GM23338 (cell line): ENCODE measurements around the gene CDON. TPM values are rescaled to one million over a fixed set of nuclear protein-coding genes. Genes with fewer than 3 reads are reported as not detected.

ENCODE experiments used
- ATAC-seq: fragments of 200-7000 bp; cut with Tn5 transposase; 3 replicates; pipeline ENCODE4 v1.9.1; 2020
- DNase-seq: peaks from one replicate; pipeline ENCODE4 v3.0.0-alpha.2; 2015; ENCODE audit warnings: low spot score
- H2AFZ ChIP-seq: fragments of 200-600 bp; sonication (generic); 2 replicates; pipeline ENCODE4 v1.8.0; 2016; ENCODE audit warnings: antibody characterized with exemption, mild to moderate bottlenecking, moderate library complexity
- H3F3A ChIP-seq: fragments of 200-600 bp; sonication (generic); replicated peaks from 2 replicates; pipeline ENCODE4 v1.8.0; 2017; ENCODE audit warnings: antibody characterized with exemption, mixed run types, low read depth
- H3K27ac ChIP-seq: fragments of 200-600 bp; sonication (generic); 2 replicates; pipeline ENCODE4 v1.6.1; 2016; ENCODE audit warnings: low read depth
- H3K27me3 ChIP-seq: fragments of 200-600 bp; sonication (generic); 2 replicates; pipeline ENCODE4 v1.8.0; 2016; ENCODE audit warnings: mild to moderate bottlenecking, mixed run types, moderate library complexity; ENCODE audit not compliant: insufficient read depth
- H3K36me3 ChIP-seq: fragments of 200-600 bp; sonication (generic); 2 replicates; pipeline ENCODE4 v1.8.0; 2016; ENCODE audit warnings: mild to moderate bottlenecking; ENCODE audit not compliant: insufficient read depth
- H3K4me1 ChIP-seq: fragments of 200-600 bp; sonication (generic); 2 replicates; pipeline ENCODE4 v1.8.0; 2016; ENCODE audit warnings: mild to moderate bottlenecking, moderate library complexity; ENCODE audit not compliant: insufficient read depth
- H3K4me2 ChIP-seq: fragments of 200-600 bp; sonication (generic); 2 replicates; pipeline ENCODE4 v1.7.1; 2017; ENCODE audit warnings: mixed run types
- H3K4me3 ChIP-seq: fragments of 200-600 bp; sonication (generic); 2 replicates; pipeline ENCODE4 v1.6.1; 2016; ENCODE audit warnings: mixed run types
- H3K79me2 ChIP-seq: fragments of 200-600 bp; sonication (generic); replicated peaks from 2 replicates; pipeline ENCODE4 v1.8.0; 2017; ENCODE audit warnings: mild to moderate bottlenecking; ENCODE audit not compliant: insufficient read depth
- H3K9me2 ChIP-seq: fragments of 200-600 bp; sonication (generic); 2 replicates; pipeline ENCODE4 v1.8.0; 2017; ENCODE audit not compliant: insufficient read depth
- H4K20me1 ChIP-seq: fragments of 200-600 bp; sonication (generic); replicated peaks from 2 replicates; pipeline ENCODE4 v1.8.0; 2017; ENCODE audit warnings: mild to moderate bottlenecking; ENCODE audit not compliant: insufficient read depth
- H3K27ac Mint-ChIP-seq: 2 replicates; pipeline ENCODE4 v1.8.0; 2020; ENCODE audit warnings: inconsistent platforms, mild to moderate bottlenecking, moderate library complexity, mixed read lengths
- H3K27me3 Mint-ChIP-seq: 3 replicates; pipeline ENCODE4 v1.8.0; 2022; ENCODE audit warnings: low read depth, mild to moderate bottlenecking, moderate library complexity, mixed read lengths, inconsistent platforms; ENCODE audit not compliant: insufficient read depth, poor library complexity
- H3K36me3 Mint-ChIP-seq: 3 replicates; pipeline ENCODE4 v1.8.0; 2021; ENCODE audit warnings: low read depth, mild to moderate bottlenecking, inconsistent platforms, moderate library complexity, mixed read lengths
- H3K4me1 Mint-ChIP-seq: 3 replicates; pipeline ENCODE4 v1.8.0; 2020; ENCODE audit warnings: mild to moderate bottlenecking, inconsistent platforms, mixed read lengths
- H3K4me3 Mint-ChIP-seq: 3 replicates; pipeline ENCODE4 v1.8.0; 2021; ENCODE audit warnings: moderate library complexity, mild to moderate bottlenecking, inconsistent platforms, mixed read lengths
- H3K9me3 Mint-ChIP-seq: 3 replicates; pipeline ENCODE4 v1.8.0; 2020; ENCODE audit warnings: moderate library complexity, mild to moderate bottlenecking, inconsistent platforms, mixed read lengths
- EZH2 ChIP-seq: fragments of 200-600 bp; sonication (generic); IDR thresholded peaks from one replicate; pipeline ENCODE4 v1.8.0; 2017; ENCODE audit warnings: antibody characterized with exemption, mild to moderate bottlenecking, low read depth; ENCODE audit not compliant: unreplicated experiment
- EZH2phosphoT487 ChIP-seq: fragments of 200-600 bp; sonication (generic); IDR thresholded peaks from one replicate; pipeline ENCODE4 v1.8.1; 2018; ENCODE audit warnings: antibody characterized with exemption; ENCODE audit not compliant: unreplicated experiment
- JUNB ChIP-seq: IDR thresholded peaks from one replicate; pipeline ENCODE4 v1.6.1; 2016; ENCODE audit warnings: antibody characterized with exemption; ENCODE audit not compliant: unreplicated experiment
- NANOG ChIP-seq: IDR thresholded peaks from 2 replicates; pipeline ENCODE4 v1.6.1; 2016; ENCODE audit warnings: antibody characterized with exemption, borderline replicate concordance
- POLR2AphosphoS5 ChIP-seq: IDR thresholded peaks from 2 replicates; pipeline ENCODE4 v1.6.1; 2016; ENCODE audit warnings: antibody characterized with exemption, low read depth
- ZNF114 ChIP-seq: fragments of 250-450 bp; sonication (Bioruptor Pico); IDR thresholded peaks from 2 replicates; pipeline ENCODE4 v1.5.0; 2020; ENCODE audit warnings: mild to moderate bottlenecking, moderate library complexity
- ZNF331 ChIP-seq: fragments of 250-450 bp; sonication (Bioruptor Pico); IDR thresholded peaks from 2 replicates; pipeline ENCODE4 v1.5.0; 2020; ENCODE audit warnings: low read depth, mild to moderate bottlenecking, moderate library complexity
- polyA plus RNA-seq: library from polyadenylated mRNA; unstranded; fragments of >200 nt; fragmentation: Nextera tagmentation; extraction: Ambion mirVana; gene quantifications from 2 replicates; pipeline ENCODE4 v1.2.1, GENCODE V29; 2016
- total RNA-seq: library from RNA; depleted of rRNA; stranded (reverse); fragments of >200 nt; shearing (Covaris generic); gene quantifications from 2 replicates; pipeline ENCODE4 v1.2.3, GENCODE V29; 2014
- TF ChIP-seq, protein P1 (sequence below), 2 experiments: fragments of 200-600 bp in 1 of 2; sonication (generic) in 1 of 2; conservative IDR thresholded peaks; 2 replicates each; pipeline versions ENCODE4 v1.5.1 to v1.6.1; 2016 to 2017; ENCODE audit warnings: antibody characterized with exemption in 2 of 2, low read depth in 2 of 2, mild to moderate bottlenecking in 2 of 2, moderate library complexity in 1 of 2
- TF ChIP-seq, protein P2 (sequence below): IDR thresholded peaks from one replicate; pipeline ENCODE4 v1.6.1; 2018; ENCODE audit warnings: antibody characterized with exemption; ENCODE audit not compliant: unreplicated experiment
- TF ChIP-seq, protein P3 (sequence below): IDR thresholded peaks from 2 replicates; pipeline ENCODE4 v1.6.1; 2016; ENCODE audit warnings: antibody characterized with exemption

Gene CDON
- total and polyA plus RNA-seq, 2 experiments from 2014 or later, result 4.1 to 35.5 TPM

DNA sequence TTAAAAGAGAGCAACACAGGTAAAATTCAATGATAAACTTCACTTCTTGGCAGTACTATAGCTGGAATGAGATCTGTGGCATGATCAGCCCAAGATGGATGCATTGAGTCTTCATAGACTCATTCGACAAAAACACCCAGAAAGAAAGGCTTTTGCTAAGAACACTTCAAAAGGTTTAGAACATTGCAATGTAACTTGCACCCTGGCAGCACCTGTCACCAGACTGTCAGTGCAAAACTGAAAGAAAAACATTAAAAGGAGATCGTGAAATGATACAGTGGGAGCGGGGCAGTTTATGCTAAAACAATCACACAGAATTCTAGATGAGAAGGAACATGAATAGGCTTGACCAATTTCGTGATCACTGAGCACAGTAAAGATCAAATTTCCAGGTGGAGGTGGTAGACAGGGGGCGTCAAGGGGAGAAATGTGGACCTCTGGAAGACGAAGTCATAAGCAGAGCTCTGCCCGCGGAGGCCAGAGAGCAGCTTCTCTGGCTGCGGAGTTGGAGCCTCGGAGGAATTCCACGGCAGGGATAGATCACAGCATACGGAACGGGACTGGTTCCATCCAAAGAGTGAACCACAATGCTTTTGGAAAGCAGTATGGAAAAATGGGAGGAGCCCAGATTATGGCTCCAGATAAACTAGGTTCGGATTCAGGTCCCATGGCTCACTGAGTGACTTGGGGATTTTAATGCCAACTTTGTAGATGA, 104.9 kb downstream of the CDON start:
- H3K27ac Mint-ChIP-seq, result no peak overlapping the region

DNA sequence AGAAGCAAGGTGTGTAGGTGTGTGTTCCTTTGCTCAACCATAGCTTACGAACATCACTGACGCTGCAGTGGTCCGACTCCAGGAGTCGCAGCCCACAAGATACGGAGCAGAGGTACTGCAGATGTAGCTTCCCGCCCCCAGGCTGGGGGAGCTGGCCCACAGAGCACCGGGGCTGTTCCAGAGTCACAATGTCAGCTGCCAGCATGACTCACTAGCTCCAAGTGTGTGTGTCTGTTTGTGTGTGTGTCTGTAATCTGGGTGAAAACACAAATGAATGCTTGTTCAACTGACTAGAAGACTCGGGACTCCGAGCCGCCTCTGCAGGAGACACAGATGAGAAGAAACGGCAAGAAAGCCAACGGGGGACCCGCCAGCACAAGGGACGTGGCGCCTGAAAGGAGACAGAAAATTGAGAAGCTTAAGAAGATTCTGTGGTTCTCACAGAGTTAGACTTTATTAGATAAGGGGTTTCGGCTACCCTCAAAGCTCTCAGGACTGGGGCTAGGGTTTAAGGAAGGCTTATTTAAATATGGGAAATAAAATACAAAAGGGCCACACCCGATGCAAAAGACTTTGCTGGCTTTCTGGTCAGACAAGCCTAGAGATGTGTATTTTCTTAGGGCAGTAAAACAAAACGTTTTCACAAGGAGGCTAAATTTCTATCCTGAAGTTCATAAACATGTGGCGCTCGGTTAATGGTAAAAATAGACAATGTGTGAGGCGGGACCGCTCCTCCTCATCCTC, 106.1 kb downstream of the CDON start:
- Histone ChIP-seq H3K36me3 (peaks cover 8% of the 10 kb centered on the region; the same call in 1 of the 2 replicates), H3K27ac (no peak overlapping the region), H4K20me1 (no peaks in the 10 kb centered on the region), H3K4me1 (peaks cover 8% of the 10 kb centered on the region; the same call in 1 of the 2 replicates), H3K4me2 (no peak overlapping the region), H3K79me2 (no peaks in the 10 kb centered on the region), H3K9me2 (no peaks in the 10 kb centered on the region), H2AFZ (no peak overlapping the region), H3K4me3 (no peak overlapping the region), H3F3A (no peaks in the 10 kb centered on the region), H3K27me3 (no peaks in the 10 kb centered on the region)
- no peaks in the 10 kb centered on the region; the same call in 2 of the 3 replicates for H3K9me3 Mint-ChIP-seq
- peaks cover 4% of the 10 kb centered on the region; the same call in 2 of the 3 replicates for H3K36me3 Mint-ChIP-seq
- DNase-seq (no peak), ATAC-seq (no peak)
- TF ChIP-seq ZNF114 (no peak), EZH2phosphoT487 (no peak), NANOG (no peak), POLR2AphosphoS5 (no peak), ZNF331 (CRISPR knock-in tag) (no peak), JUNB (no peak), EZH2 (no peak)
- TF ChIP-seq, protein P1, sequence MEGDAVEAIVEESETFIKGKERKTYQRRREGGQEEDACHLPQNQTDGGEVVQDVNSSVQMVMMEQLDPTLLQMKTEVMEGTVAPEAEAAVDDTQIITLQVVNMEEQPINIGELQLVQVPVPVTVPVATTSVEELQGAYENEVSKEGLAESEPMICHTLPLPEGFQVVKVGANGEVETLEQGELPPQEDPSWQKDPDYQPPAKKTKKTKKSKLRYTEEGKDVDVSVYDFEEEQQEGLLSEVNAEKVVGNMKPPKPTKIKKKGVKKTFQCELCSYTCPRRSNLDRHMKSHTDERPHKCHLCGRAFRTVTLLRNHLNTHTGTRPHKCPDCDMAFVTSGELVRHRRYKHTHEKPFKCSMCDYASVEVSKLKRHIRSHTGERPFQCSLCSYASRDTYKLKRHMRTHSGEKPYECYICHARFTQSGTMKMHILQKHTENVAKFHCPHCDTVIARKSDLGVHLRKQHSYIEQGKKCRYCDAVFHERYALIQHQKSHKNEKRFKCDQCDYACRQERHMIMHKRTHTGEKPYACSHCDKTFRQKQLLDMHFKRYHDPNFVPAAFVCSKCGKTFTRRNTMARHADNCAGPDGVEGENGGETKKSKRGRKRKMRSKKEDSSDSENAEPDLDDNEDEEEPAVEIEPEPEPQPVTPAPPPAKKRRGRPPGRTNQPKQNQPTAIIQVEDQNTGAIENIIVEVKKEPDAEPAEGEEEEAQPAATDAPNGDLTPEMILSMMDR (conservative IDR thresholded peaks at IDR 0.05; ENCODE audit: low read depth in 2 of 2), result no peak
- TF ChIP-seq, protein P2, sequence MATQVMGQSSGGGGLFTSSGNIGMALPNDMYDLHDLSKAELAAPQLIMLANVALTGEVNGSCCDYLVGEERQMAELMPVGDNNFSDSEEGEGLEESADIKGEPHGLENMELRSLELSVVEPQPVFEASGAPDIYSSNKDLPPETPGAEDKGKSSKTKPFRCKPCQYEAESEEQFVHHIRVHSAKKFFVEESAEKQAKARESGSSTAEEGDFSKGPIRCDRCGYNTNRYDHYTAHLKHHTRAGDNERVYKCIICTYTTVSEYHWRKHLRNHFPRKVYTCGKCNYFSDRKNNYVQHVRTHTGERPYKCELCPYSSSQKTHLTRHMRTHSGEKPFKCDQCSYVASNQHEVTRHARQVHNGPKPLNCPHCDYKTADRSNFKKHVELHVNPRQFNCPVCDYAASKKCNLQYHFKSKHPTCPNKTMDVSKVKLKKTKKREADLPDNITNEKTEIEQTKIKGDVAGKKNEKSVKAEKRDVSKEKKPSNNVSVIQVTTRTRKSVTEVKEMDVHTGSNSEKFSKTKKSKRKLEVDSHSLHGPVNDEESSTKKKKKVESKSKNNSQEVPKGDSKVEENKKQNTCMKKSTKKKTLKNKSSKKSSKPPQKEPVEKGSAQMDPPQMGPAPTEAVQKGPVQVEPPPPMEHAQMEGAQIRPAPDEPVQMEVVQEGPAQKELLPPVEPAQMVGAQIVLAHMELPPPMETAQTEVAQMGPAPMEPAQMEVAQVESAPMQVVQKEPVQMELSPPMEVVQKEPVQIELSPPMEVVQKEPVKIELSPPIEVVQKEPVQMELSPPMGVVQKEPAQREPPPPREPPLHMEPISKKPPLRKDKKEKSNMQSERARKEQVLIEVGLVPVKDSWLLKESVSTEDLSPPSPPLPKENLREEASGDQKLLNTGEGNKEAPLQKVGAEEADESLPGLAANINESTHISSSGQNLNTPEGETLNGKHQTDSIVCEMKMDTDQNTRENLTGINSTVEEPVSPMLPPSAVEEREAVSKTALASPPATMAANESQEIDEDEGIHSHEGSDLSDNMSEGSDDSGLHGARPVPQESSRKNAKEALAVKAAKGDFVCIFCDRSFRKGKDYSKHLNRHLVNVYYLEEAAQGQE, result no peak
- H3K27me3 Mint-ChIP-seq, result peaks cover 2% of the 10 kb centered on the region
- peaks cover 18% of the 10 kb centered on the region for H3K4me1 Mint-ChIP-seq
- H3K4me3 Mint-ChIP-seq, result no peak overlapping the region
- no peak overlapping the region for H3K27ac Mint-ChIP-seq

More for the DNA sequence above, 104.9 kb downstream of the CDON start:
- DNase-seq, result no peak
- peaks cover 8% of the 10 kb centered on the region; the same call in 1 of the 2 replicates for H3K4me1 ChIP-seq
- no peaks in the 10 kb centered on the region for H3F3A ChIP-seq
- Mint-ChIP-seq H3K4me3 (no peak overlapping the region), H3K27me3 (peaks cover 2% of the 10 kb centered on the region), H3K4me1 (peaks cover 13% of the 10 kb centered on the region; the same call in 2 of the 3 replicates), H3K36me3 (peaks cover 16% of the 10 kb centered on the region), H3K9me3 (no peaks in the 10 kb centered on the region; the same call in 2 of the 3 replicates)
- no peaks in the 10 kb centered on the region for H3K27me3 ChIP-seq
- TF ChIP-seq, protein P3, sequence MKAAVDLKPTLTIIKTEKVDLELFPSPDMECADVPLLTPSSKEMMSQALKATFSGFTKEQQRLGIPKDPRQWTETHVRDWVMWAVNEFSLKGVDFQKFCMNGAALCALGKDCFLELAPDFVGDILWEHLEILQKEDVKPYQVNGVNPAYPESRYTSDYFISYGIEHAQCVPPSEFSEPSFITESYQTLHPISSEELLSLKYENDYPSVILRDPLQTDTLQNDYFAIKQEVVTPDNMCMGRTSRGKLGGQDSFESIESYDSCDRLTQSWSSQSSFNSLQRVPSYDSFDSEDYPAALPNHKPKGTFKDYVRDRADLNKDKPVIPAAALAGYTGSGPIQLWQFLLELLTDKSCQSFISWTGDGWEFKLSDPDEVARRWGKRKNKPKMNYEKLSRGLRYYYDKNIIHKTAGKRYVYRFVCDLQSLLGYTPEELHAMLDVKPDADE, result no peak
- TF ChIP-seq, protein P1 (conservative IDR thresholded peaks at IDR 0.05; ENCODE audit: low read depth in 2 of 2), result peak in 1 of 2 experiments; percentile 40; a peak in 2 of 4 replicates
- no peak overlapping the region for H3K4me3 ChIP-seq
- H3K79me2 ChIP-seq, result no peaks in the 10 kb centered on the region
- H4K20me1 ChIP-seq, result no peaks in the 10 kb centered on the region
- no peak overlapping the region for H2AFZ ChIP-seq
- no peak overlapping the region for H3K4me2 ChIP-seq
- peaks cover 11% of the 10 kb centered on the region; the same call in 1 of the 2 replicates for H3K36me3 ChIP-seq
- no peak for ATAC-seq
- H3K27ac ChIP-seq, result no peak overlapping the region
- H3K9me2 ChIP-seq, result no peaks in the 10 kb centered on the region
